ENCODE results near the gene MBD3L3. TPM values are rescaled to one million over a fixed set of nuclear protein-coding genes. Genes with fewer than 3 reads are reported as not detected.

MBD3L3 gene
- polyA plus RNA-seq, 2 of the 4 experiments (the other 2 are of a cell fraction) = not detected

GRCh38 chr19:7098096-7098495, 39.6 kb upstream of the MBD3L3 start:
- ChIA-PET POLR2A (no interaction called here), CTCF (no interaction called here)
- Histone ChIP-seq H3K27ac (no peak overlapping the region; a peak in 1 of 6 replicates), H3K9me3 (peaks cover 18% of the 10 kb centered on the region), H3K4me3 (peak overlapping the region; percentile 50; the same call in 2 of the 3 replicates), H3K4me2 (peak overlapping the region; percentile 55), H3K4me1 (0 out of 3 replicates have a peak, but pooled peaks cover 3% of the 10 kb centered on the region)
- WGBS (ENCODE audit: missing lambda C conversion rate) = 82% methylated on average over 3 of the region's 3 CpGs
- FAIRE-seq = no peak
- DNase-seq (ENCODE audit: low read depth in 1 of 2, low spot score in 1 of 2) = no peak
- no peak for ATAC-seq
- TF ChIP-seq HES2 (IDR thresholded peaks at IDR 0.05) (no peak), HDAC2 (IDR thresholded peaks at IDR 0.05) (no peak), HOXA7 (CRISPR knock-in tag; IDR thresholded peaks at IDR 0.05) (no peak)

GRCh38 chr19:7088999-7089398, 30.5 kb upstream of the MBD3L3 start:
- DNase-seq (ENCODE audit: low read depth in 1 of 2, low spot score in 1 of 2) (no peak), ATAC-seq (no peak), FAIRE-seq (no peak)
- POLR2A ChIA-PET = no interaction called here
- peaks cover 72% of the 10 kb centered on the region for H3K9me3 ChIP-seq
- no peak overlapping the region for H3K4me2 ChIP-seq
- no peak overlapping the region for H3K4me3 ChIP-seq
- TF ChIP-seq BHLHE40 (IDR thresholded peaks at IDR 0.05; ENCODE audit: low read depth, low read length) = no peak
- TF ChIP-seq MAFK (IDR thresholded peaks at IDR 0.05; ENCODE audit: partially characterized antibody) = no peak
- TF ChIP-seq ZNF302 (CRISPR knock-in tag; IDR thresholded peaks at IDR 0.05) = no peak
- no peak for TF ChIP-seq TP53 (CRISPR knock-in tag; IDR thresholded peaks at IDR 0.05)
- no peak for TF ChIP-seq HDAC2 (IDR thresholded peaks at IDR 0.05)
- no peak for TF ChIP-seq SMC3 (IDR thresholded peaks at IDR 0.05)
- no peak for TF ChIP-seq MYC (IDR thresholded peaks at IDR 0.05; ENCODE audit: borderline replicate concordance, low read length)
- TF ChIP-seq ESRRA (IDR thresholded peaks at IDR 0.05; ENCODE audit: borderline replicate concordance, low read length) = no peak
- no peak for TF ChIP-seq FOSL2 (IDR thresholded peaks at IDR 0.05)
- no peak for TF ChIP-seq FOSL2 (CRISPR knock-in tag; IDR thresholded peaks at IDR 0.05)
- no peak for TF ChIP-seq BCL3 (IDR thresholded peaks at IDR 0.05)
- TF ChIP-seq CBX8 (IDR thresholded peaks at IDR 0.05) = no peak
- no peak for TF ChIP-seq HMGXB4 (CRISPR knock-in tag; IDR thresholded peaks at IDR 0.05; ENCODE audit: borderline replicate concordance)
- no peak for TF ChIP-seq GATA3 (IDR thresholded peaks at IDR 0.05; ENCODE audit: borderline replicate concordance)
- TF ChIP-seq EHF (CRISPR knock-in tag; IDR thresholded peaks at IDR 0.05) = no peak
- TF ChIP-seq POLR2A (IDR thresholded peaks at IDR 0.05; ENCODE audit: low read length) = no peak
- no peak for TF ChIP-seq ELK1 (IDR thresholded peaks at IDR 0.05; ENCODE audit: low read depth, low read length)
- TF ChIP-seq CBX2 (IDR thresholded peaks at IDR 0.05; ENCODE audit: borderline replicate concordance, low read depth) = no peak
- TF ChIP-seq CHD2 (IDR thresholded peaks at IDR 0.05; ENCODE audit: low read length, partially characterized antibody) = no peak
- no peak for TF ChIP-seq USF2 (IDR thresholded peaks at IDR 0.05)
- H3K4me1 ChIP-seq = no peaks in the 10 kb centered on the region
- CTCF ChIA-PET = no interaction called here
- H3K27ac ChIP-seq = no peak overlapping the region
- 66% methylated on average over 6 of the region's 6 CpGs for WGBS (ENCODE audit: missing lambda C conversion rate)

All from A549 (cell line).